Measurements from ENCODE around the gene PACSIN1.

DNA sequence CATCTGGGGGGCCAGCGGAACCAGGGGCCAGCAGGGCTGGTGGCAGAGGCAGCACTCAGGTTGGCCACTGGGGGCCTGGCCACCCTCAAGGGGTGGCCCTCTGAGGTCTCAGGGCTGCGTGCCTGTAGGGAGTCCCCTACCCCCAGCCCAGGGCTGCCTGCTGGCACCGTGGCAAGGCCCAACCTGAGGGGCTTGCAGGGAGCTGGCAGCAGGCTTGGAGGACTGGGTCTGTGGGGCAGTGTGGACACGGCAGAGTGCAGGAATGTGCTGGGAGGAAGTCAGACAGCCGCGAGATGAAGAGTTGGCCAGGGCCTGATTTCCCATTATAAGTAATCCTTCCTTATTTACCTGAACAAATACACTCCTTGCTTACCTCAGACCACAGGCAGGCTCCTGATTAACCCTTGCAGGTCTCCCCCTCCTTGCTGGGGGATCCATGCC lies 90.2 kb downstream of the PACSIN1 start, which contains the start of gene SPDEF:
- TF ChIP-seq, protein P1, sequence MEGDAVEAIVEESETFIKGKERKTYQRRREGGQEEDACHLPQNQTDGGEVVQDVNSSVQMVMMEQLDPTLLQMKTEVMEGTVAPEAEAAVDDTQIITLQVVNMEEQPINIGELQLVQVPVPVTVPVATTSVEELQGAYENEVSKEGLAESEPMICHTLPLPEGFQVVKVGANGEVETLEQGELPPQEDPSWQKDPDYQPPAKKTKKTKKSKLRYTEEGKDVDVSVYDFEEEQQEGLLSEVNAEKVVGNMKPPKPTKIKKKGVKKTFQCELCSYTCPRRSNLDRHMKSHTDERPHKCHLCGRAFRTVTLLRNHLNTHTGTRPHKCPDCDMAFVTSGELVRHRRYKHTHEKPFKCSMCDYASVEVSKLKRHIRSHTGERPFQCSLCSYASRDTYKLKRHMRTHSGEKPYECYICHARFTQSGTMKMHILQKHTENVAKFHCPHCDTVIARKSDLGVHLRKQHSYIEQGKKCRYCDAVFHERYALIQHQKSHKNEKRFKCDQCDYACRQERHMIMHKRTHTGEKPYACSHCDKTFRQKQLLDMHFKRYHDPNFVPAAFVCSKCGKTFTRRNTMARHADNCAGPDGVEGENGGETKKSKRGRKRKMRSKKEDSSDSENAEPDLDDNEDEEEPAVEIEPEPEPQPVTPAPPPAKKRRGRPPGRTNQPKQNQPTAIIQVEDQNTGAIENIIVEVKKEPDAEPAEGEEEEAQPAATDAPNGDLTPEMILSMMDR (IDR thresholded peaks at IDR 0.05; ENCODE audit: low read depth, low read length): peak; percentile 1
- TF ChIP-seq POLR2A (IDR thresholded peaks at IDR 0.05; ENCODE audit: extremely low read depth, insufficient read length): no peak
- TF ChIP-seq, protein P2, sequence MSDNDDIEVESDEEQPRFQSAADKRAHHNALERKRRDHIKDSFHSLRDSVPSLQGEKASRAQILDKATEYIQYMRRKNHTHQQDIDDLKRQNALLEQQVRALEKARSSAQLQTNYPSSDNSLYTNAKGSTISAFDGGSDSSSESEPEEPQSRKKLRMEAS (IDR thresholded peaks at IDR 0.05; ENCODE audit: low read depth, low read length): no peak

Measured in NB4 (cell line).